Suprapubic skin (tissue), 4 donors: ENCODE results near the gene PEAR1. TPM values are rescaled to one million over a fixed set of nuclear protein-coding genes. Genes with fewer than 3 reads are reported as not detected.
A peak's percentile ranks its signal among the peaks of the same experiment; 100 is the strongest.

Experiments used
- DNase-seq, 2 donors: peaks; one replicate each; pipeline ENCODE4 v3.0.0-alpha.2; 2019; ENCODE audit warnings: low spot score in 2 of 2
- H3K27ac ChIP-seq: fragments of 200-600 bp; sonication (generic); one replicate; pipeline ENCODE4 v1.5.1; 2019
- H3K27me3 ChIP-seq: fragments of 200-600 bp; sonication (generic); one replicate; pipeline ENCODE4 v1.5.1; 2019
- H3K36me3 ChIP-seq: fragments of 200-600 bp; sonication (generic); one replicate; pipeline ENCODE4 v1.5.1; 2019
- H3K4me1 ChIP-seq: fragments of 200-600 bp; sonication (generic); one replicate; pipeline ENCODE4 v1.5.1; 2019
- H3K4me3 ChIP-seq: fragments of 200-600 bp; sonication (generic); one replicate; pipeline ENCODE4 v1.5.1; 2019; ENCODE audit warnings: mild to moderate bottlenecking
- H3K9me3 ChIP-seq: fragments of 200-600 bp; sonication (generic); one replicate; pipeline ENCODE4 v1.5.1; 2019
- EP300 ChIP-seq: sonication (generic); formaldehyde crosslinking; IDR thresholded peaks from one replicate; pipeline ENCODE4 v1.6.1; 2017; ENCODE audit warnings: antibody characterized with exemption
- POLR2A ChIP-seq, 2 donors: fragments of 450-650 bp; IDR thresholded peaks; one replicate each; pipeline ENCODE4 v1.6.1; 2017; ENCODE audit warnings: antibody characterized with exemption in 2 of 2, mild to moderate bottlenecking in 2 of 2, moderate library complexity in 2 of 2
- POLR2AphosphoS5 ChIP-seq, 3 donors: sonication (generic); formaldehyde crosslinking; IDR thresholded peaks; one replicate each; pipeline ENCODE4 v1.6.1; 2017; ENCODE audit warnings: antibody characterized with exemption in 3 of 3
- whole genome bisulfite sequencing: methylation state at CpG from one replicate; pipeline ENCODE4 v1.1.5; 2018; 5-methylcytosine and 5-hydroxymethylcytosine counted together
- total RNA-seq, 4 donors: library from RNA; depleted of rRNA; stranded (reverse); fragments of >200 nt; gene quantifications; one replicate each; pipeline ENCODE4 v1.1.0, GENCODE V29; 2016
- TF ChIP-seq, protein P1 (sequence below), 2 donors: fragments of 200-600 bp in 1 of 2; fragments of 450-650 bp in 1 of 2; sonication (generic) in 1 of 2; IDR thresholded peaks; one replicate each; pipeline ENCODE4 v1.5.1; 2016 to 2019; ENCODE audit warnings: antibody characterized with exemption in 2 of 2, mild to moderate bottlenecking in 1 of 2, moderate library complexity in 1 of 2

PEAR1 gene
- total RNA-seq, 4 donors from 2014 or later: 2.4 to 5.7 (median 3.8) TPM

DNA sequence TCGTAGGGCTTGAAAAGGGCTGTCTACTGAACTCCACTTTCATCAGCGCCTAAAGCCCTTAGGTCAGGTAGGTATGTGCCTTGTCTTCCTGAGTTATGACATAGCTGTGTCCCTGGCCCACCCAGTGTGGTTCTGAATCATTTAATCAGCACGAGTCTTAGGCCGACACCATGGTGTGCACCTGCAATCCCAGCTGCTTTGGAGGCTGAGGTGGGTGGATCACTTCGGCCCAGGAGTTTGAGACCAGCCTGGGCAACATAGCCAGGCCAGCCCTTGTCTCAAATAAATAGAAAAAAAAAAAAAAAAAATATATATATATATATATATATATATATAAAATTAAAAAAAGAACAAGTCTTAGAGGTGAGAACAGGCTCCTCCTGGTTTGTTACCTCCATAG lies 42.7 kb downstream of the PEAR1 start:
- DNase-seq: no peak
- TF ChIP-seq POLR2AphosphoS5 (IDR thresholded peaks at IDR 0.05) (no peak), POLR2A (IDR thresholded peaks at IDR 0.05) (no peak), EP300 (no peak)
- TF ChIP-seq, protein P1, sequence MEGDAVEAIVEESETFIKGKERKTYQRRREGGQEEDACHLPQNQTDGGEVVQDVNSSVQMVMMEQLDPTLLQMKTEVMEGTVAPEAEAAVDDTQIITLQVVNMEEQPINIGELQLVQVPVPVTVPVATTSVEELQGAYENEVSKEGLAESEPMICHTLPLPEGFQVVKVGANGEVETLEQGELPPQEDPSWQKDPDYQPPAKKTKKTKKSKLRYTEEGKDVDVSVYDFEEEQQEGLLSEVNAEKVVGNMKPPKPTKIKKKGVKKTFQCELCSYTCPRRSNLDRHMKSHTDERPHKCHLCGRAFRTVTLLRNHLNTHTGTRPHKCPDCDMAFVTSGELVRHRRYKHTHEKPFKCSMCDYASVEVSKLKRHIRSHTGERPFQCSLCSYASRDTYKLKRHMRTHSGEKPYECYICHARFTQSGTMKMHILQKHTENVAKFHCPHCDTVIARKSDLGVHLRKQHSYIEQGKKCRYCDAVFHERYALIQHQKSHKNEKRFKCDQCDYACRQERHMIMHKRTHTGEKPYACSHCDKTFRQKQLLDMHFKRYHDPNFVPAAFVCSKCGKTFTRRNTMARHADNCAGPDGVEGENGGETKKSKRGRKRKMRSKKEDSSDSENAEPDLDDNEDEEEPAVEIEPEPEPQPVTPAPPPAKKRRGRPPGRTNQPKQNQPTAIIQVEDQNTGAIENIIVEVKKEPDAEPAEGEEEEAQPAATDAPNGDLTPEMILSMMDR (IDR thresholded peaks at IDR 0.05): no peak
- Histone ChIP-seq H3K4me3 (no peak overlapping the region), H3K9me3 (no peaks in the 10 kb centered on the region), H3K27me3 (no peaks in the 10 kb centered on the region), H3K4me1 (no peaks in the 10 kb centered on the region), H3K36me3 (peaks cover 61% of the 10 kb centered on the region), H3K27ac (no peak overlapping the region)
- 88% methylated on average over 5 of the region's 5 CpGs for WGBS

DNA sequence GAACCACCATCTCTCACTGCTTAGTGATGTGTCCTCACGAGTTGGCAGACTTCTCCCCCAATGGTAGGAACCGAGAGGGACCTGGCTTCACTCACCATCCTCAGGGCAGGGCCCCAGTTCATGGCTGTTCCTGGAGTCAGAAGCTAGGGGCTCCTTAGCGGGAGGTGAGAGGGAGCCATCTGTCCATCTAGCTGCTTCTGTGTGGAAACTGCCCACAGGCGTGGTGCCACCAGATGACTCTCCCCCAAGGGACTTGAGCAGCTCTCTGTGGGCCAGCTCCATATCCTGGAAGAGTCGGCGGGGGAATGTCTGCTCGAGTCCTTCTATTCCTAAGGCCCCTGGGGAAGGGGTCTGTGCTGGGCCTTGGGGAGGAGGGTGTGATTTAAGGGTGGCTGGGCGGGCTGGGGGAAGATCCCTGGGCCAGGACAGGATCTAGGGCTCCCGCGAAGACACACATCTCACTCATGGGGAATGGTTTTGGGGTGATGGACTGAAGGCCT lies 43.3 kb downstream of the PEAR1 start:
- Histone ChIP-seq H3K27ac (no peak overlapping the region), H3K4me1 (no peaks in the 10 kb centered on the region), H3K4me3 (no peak overlapping the region), H3K27me3 (no peaks in the 10 kb centered on the region), H3K9me3 (no peaks in the 10 kb centered on the region), H3K36me3 (peaks cover 66% of the 10 kb centered on the region)
- no peak for TF ChIP-seq EP300
- 66% methylated on average over 3 of the region's 10 CpGs for WGBS
- no peak for DNase-seq

- WGBS: 85% methylated on average over 7 of the region's 8 CpGs
- no peaks in the 10 kb centered on the region for H3K27me3 ChIP-seq
- H3K36me3 ChIP-seq: peaks cover 78% of the 10 kb centered on the region
- no peaks in the 10 kb centered on the region for H3K9me3 ChIP-seq
- DNase-seq: no peak
- H3K4me1 ChIP-seq: no peaks in the 10 kb centered on the region
- H3K4me3 ChIP-seq: no peak overlapping the region
- H3K27ac ChIP-seq: no peak overlapping the region
- TF ChIP-seq POLR2AphosphoS5 (IDR thresholded peaks at IDR 0.05) (no peak), POLR2A (IDR thresholded peaks at IDR 0.05) (no peak), EP300 (no peak)
- TF ChIP-seq, protein P1 (IDR thresholded peaks at IDR 0.05): no peak
These were observed 44.4 kb downstream of the PEAR1 start for GRCh38 chr1:156937883-156938282.

DNA sequence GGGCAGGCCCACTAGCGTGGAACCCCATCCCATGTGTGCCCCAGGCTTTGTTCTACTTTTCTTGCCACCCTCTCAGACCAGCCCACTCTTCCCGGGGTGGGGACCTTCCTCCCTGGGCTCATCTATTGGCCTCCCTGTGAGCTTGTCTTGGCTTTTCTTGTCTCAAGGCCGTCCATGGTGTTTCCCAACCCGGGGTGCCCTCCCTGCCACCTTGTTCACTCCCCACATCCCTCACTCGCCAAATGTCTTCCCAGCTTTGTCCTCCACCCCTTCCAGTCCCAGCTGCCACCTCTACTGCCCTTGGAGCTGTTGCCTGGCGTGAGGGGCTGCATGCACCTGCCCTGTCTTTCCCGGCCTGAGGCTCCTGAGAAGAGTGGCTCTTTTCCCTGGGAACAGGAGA lies 45.3 kb downstream of the PEAR1 start:
- Histone ChIP-seq H3K27ac (no peak overlapping the region), H3K27me3 (no peaks in the 10 kb centered on the region), H3K36me3 (peaks cover 87% of the 10 kb centered on the region), H3K9me3 (no peaks in the 10 kb centered on the region), H3K4me3 (no peak overlapping the region), H3K4me1 (no peaks in the 10 kb centered on the region)
- TF ChIP-seq, protein P1 (IDR thresholded peaks at IDR 0.05): no peak
- TF ChIP-seq POLR2AphosphoS5 (IDR thresholded peaks at IDR 0.05) (no peak), POLR2A (IDR thresholded peaks at IDR 0.05) (no peak), EP300 (no peak)
- no peak for DNase-seq
- WGBS: 77% methylated on average over 7 of the region's 7 CpGs

- TF ChIP-seq EP300 (no peak), POLR2A (IDR thresholded peaks at IDR 0.05) (no peak), POLR2AphosphoS5 (IDR thresholded peaks at IDR 0.05) (no peak)
- TF ChIP-seq, protein P1 (IDR thresholded peaks at IDR 0.05): no peak
- no peaks in the 10 kb centered on the region for H3K27me3 ChIP-seq
- H3K4me3 ChIP-seq: no peak overlapping the region
- no peak for DNase-seq
- no peak overlapping the region for H3K27ac ChIP-seq
- no peaks in the 10 kb centered on the region for H3K4me1 ChIP-seq
- H3K9me3 ChIP-seq: no peaks in the 10 kb centered on the region
- peaks cover 97% of the 10 kb centered on the region for H3K36me3 ChIP-seq
- WGBS: 92% methylated on average over 11 of the region's 13 CpGs
These were observed 46.3 kb downstream of the PEAR1 start for GRCh38 chr1:156939786-156940334.

DNA sequence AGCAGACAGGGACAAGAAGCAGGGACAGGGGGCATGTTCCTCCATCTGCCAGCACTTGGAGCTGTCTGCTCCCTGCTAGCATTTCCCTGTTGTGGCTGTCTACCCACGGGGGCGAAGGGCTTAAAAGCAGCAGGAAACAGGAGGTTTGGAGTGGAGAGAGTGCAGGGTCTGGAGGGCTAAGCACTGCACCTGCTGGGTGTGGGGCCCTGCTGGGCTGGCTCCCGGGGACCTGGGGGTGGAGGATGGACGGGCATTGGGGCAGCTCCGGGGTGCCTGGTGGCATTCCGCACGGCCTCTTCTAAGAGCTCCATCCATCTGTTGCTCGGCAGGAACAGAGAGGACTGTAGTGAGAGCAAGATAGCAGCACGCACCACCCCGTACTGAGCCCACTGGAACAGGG lies 48.2 kb downstream of the PEAR1 start:
- Histone ChIP-seq H3K36me3 (peaks cover 100% of the 10 kb centered on the region), H3K27me3 (no peaks in the 10 kb centered on the region), H3K4me3 (no peak overlapping the region), H3K4me1 (no peaks in the 10 kb centered on the region), H3K9me3 (no peaks in the 10 kb centered on the region), H3K27ac (no peak overlapping the region)
- peak in 1 of 2 donors; percentile 46 for DNase-seq
- no peak for TF ChIP-seq POLR2A (IDR thresholded peaks at IDR 0.05)
- TF ChIP-seq, protein P1 (IDR thresholded peaks at IDR 0.05): no peak
- TF ChIP-seq EP300: no peak
- no peak for TF ChIP-seq POLR2AphosphoS5 (IDR thresholded peaks at IDR 0.05)
- WGBS: 94% methylated on average over 10 of the region's 10 CpGs
